HG03342 (cell line): ENCODE measurements around the gene NSA2.

Experiments
- ATAC-seq: cut with Tn5 transposase; IDR thresholded peaks from one replicate; pipeline ENCODE4 v1.9.1; 2021; ENCODE audit warnings: mild to moderate bottlenecking, moderate library complexity; ENCODE audit not compliant: unreplicated experiment

Gene NSA2

GRCh38 chr5:74810915-74811314, 43.9 kb downstream of the NSA2 start:
- no peak for ATAC-seq

GRCh38 chr5:74816875-74817274, 49.8 kb downstream of the NSA2 start:
- no peak for ATAC-seq

GRCh38 chr5:74822288-74822687, 55.2 kb downstream of the NSA2 start:
- no peak for ATAC-seq

- no peak for ATAC-seq
Observed at GRCh38 chr5:74829413-74829812, 62.4 kb downstream of the NSA2 start.
